ENCODE data around the gene OR51S1. TPM values are rescaled to one million over a fixed set of nuclear protein-coding genes. Genes with fewer than 3 reads are reported as not detected.

Gene OR51S1
- not detected for total RNA-seq

GRCh38 chr11:4848908-4849532 lies at the start of gene OR51S1:
Gene OR51S1, minus strand, starts transcription at chr11:4849208. Its CDS starts 0 bp downstream, at chr11:4849208.

GRCh38 chr11:4881860-4882500 lies 33.0 kb upstream of the OR51S1 start, which contains the start of gene OR51T1:
Gene OR51T1, plus strand, starts transcription at chr11:4881900. Its CDS starts 0 bp downstream, at chr11:4881900.

GRCh38 chr11:4821021-4821420 lies 28.0 kb downstream of the OR51S1 start, which contains the start of gene OR51F2:
Gene OR51F2, plus strand, starts transcription at chr11:4821321. Its CDS starts 101 bp downstream, at chr11:4821422.

GRCh38 chr11:4804280-4804679 lies 44.7 kb downstream of the OR51S1 start, which contains the start of gene OR52R1:
Gene OR52R1, minus strand, starts transcription at chr11:4804380. Its CDS starts 0 bp downstream, at chr11:4804380.

Other genes with a start within 250 kb of the OR51S1 start
- 13.1 TPM for gene TRIM68, start 241.0 kb downstream of the OR51S1 start, total RNA-seq
- not detected for gene OR51D1, start 211.7 kb downstream of the OR51S1 start, total RNA-seq
- gene OR51E1, start 205.2 kb downstream of the OR51S1 start, total RNA-seq, result 0.23 TPM
- gene OR51E2, start 151.4 kb downstream of the OR51S1 start, total RNA-seq, result under 0.01 TPM
- not detected for gene MMP26, start 144.4 kb downstream of the OR51S1 start, total RNA-seq
- not detected for gene OR51F1, start 79.3 kb downstream of the OR51S1 start, total RNA-seq
- not detected for gene OR52R1, start 44.8 kb downstream of the OR51S1 start, total RNA-seq
- not detected for gene OR51F2, start 27.9 kb downstream of the OR51S1 start, total RNA-seq
- not detected for gene OR51T1, start 32.7 kb upstream of the OR51S1 start, total RNA-seq
- gene OR51A7, start 54.6 kb upstream of the OR51S1 start, total RNA-seq, result not detected
- not detected for gene OR51G2, start 70.1 kb upstream of the OR51S1 start, total RNA-seq
- gene OR51G1, start 75.1 kb upstream of the OR51S1 start, total RNA-seq, result not detected
- not detected for gene OR51A4, start 98.4 kb upstream of the OR51S1 start, total RNA-seq
- not detected for gene OR51A2, start 106.5 kb upstream of the OR51S1 start, total RNA-seq
- gene OR51L1, start 145.6 kb upstream of the OR51S1 start, total RNA-seq, result not detected
- not detected for gene OR52J3, start 197.3 kb upstream of the OR51S1 start, total RNA-seq
- gene OR52E2, start 210.4 kb upstream of the OR51S1 start, total RNA-seq, result not detected
- not detected for gene OR52E1, start 220.4 kb upstream of the OR51S1 start, total RNA-seq